ENCODE measurements around the gene ITSN2. TPM values are rescaled to one million over a fixed set of nuclear protein-coding genes. Genes with fewer than 3 reads are reported as not detected.
"Not testable (repeated sequence)": the region's sequence is repeated elsewhere in the genome, so short reads cannot be mapped to it uniquely, and the experiment has no call there.

Gene ITSN2
- total RNA-seq, 1 donor from 2014 or later, result 41.2 TPM

DNA sequence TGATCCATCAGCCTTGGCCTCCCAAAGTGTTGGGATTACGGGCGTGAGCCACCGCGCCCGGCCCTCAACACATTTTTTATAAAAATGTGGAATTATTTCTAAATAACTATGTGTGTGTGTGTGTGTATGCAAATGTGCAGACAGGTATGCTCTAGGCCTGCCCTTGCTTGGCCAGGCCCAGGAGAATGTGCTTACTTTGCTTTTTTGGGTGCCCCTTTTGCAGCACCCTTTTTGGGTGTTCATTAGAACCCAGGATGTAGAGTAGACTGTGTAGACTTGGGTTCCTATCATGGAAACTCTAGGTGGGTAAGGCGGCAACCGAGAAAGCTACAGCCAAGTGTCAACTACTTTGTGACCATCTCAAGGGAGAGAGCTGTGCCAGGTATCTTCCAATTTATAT, 11.7 kb upstream of the ITSN2 start:
- ATAC-seq (ENCODE audit: poor library complexity) (no peak), DNase-seq (no peak)
- intact Hi-C loops (cut with DNase I), result no loop called here

- DNase-seq, result no peak
- intact Hi-C loops (cut with DNase I), result no loop called here
- peak; percentile 26 for ATAC-seq (ENCODE audit: poor library complexity)
Measured at GRCh38 chr2:24365826-24366225, 5.5 kb upstream of the ITSN2 start.

DNA sequence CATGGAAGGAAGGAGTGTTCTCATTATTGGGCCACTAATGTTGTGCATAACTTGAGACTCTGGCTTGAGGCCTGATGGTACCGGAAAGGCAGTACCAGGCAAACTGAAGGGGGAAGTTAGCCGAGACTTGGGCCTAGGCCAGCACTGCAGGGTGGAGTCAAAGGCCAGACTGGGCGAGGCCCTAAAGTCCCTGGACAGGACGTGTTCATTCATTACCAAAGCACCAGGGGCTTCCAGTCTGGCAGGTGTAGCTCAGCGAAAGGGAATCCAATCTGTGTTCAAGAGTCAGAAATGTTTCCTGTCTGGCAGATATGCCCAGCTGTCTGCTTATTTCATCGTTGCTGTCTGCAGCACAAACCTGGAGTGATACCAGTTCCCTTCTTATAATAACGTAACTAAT, 4.7 kb upstream of the ITSN2 start:
- peak; percentile 92 for DNase-seq
- intact Hi-C loops (cut with DNase I), result no loop called here

GRCh38 chr2:24363301-24363700, 3.0 kb upstream of the ITSN2 start:
- ATAC-seq (ENCODE audit: poor library complexity) (no peak), DNase-seq (no peak)
- intact Hi-C loops (cut with DNase I), result loop anchor here (5.0 kb wide), 1 partner anchor 61 kb away; no protein-coding TSS in a partner anchor

More for the DNA sequence above, 4.7 kb upstream of the ITSN2 start:
- peak; percentile 74 for ATAC-seq (ENCODE audit: poor library complexity)

- DNase-seq (no peak), ATAC-seq (ENCODE audit: poor library complexity) (no peak)
- intact Hi-C loops (cut with DNase I), result loop anchor here (5.0 kb wide), 1 partner anchor 60 kb away; no protein-coding TSS in a partner anchor
Measured at GRCh38 chr2:24362253-24362652, 1.9 kb upstream of the ITSN2 start.

DNA sequence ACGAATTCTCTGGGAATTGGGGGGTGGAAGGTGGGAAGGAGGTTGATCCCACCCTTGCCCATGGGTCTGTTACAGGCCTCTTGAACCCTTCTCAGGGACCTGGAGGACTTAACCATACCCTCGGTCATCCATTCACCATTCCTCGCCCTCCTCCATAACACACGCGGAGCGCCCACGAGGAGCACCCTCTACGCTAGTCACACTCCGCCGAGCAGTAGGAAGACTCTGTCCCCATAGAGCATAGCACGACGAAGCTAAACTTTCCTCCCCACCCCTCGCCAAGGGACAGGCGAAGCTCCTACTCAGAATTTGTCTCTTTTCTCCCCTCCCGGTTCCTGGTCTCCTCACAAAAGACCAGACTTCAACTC, 611 bp upstream of the ITSN2 start:
- intact Hi-C loops (cut with DNase I), result loop anchor here (5.0 kb wide), 1 partner anchor 59 kb away; no protein-coding TSS in a partner anchor
- ATAC-seq (ENCODE audit: poor library complexity) (no peak), DNase-seq (no peak)

DNA sequence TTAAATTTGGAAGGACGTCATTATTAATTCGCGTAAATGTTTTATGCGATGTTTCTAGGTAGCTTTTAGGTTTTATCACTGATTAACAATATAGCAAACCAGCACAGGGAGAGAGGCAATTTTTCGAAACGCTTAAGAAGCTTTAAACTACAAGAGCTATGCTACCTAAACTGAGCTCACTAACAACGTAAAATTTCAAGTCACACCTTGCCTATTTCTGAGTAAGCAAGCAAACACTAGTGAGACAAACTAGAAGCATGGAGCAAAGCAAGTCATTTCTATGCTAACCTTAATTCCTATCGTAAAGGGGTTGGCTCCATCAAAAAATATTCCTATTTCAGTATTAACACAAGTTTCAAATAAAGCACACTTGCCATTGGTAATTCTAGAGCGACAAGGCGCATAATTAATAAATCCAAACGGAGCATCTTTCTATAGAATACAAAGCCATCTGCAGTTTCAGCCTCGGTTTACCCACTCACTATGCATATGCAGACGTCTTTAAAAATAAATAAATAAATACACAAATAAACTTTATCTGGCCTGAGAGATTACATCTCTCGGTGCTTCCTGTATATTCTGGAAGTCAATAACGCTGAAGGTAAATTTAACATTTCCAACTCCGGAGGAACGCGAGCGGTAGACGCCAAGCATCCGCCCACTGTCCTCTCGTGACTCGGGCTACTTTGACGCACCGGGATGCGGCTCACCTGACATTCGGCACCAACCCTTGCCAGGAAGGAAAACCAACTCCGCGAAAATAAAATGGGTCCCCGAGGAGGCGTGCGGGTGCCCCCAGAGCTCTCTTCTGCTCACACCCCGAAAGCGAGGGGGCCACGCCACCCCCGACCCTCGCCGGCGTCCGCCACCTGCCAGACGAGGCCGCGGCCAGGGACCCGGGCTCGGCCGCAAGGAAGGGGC, 947 bp downstream of the ITSN2 start:
- DNase-seq (no peak), ATAC-seq (ENCODE audit: poor library complexity) (peak; percentile 29)
- intact Hi-C loops (cut with DNase I), result loop anchor here (5.0 kb wide), 1 partner anchor 57 kb away; no protein-coding TSS in a partner anchor

DNA sequence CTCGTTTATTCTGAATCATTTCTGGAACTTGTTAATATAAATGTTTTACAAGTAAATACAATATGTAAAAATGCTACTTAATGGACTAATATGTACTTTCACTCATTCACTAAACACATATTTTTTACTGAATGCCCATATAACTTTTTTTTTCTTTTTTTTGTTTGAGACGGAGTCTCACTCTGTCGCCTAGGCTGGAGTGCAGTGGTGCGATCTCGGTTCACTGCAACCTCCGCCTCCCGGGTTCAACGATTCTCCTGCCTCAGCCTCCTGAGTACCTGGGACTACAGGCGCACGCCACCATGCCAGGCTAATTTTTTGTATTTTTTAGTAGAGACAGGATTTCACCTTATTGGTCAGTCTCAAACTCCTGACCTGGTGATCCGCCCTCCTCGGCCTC, 2.6 kb downstream of the ITSN2 start:
- ATAC-seq (ENCODE audit: poor library complexity); DNase-seq; intact Hi-C loops (cut with DNase I): not testable (repeated sequence)

DNA sequence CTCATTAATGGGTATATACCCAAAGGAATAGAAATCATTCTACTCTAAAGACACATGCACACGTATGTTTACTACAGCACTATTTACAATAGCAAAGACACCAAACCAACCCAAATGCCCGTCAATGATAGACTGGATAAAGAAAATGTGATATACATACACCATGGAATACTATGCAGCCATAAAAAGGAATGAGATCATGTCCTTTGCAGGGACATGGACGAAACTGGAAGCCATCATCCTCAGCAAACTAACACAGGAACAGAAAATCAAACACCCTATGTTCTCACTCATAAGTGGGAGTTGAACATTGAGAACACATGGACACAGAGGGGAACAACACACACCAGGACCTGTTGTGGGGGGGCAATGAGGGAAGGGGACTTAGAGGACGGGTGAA, 3.2 kb downstream of the ITSN2 start:
- ATAC-seq (ENCODE audit: poor library complexity); DNase-seq; intact Hi-C loops (cut with DNase I): not testable (repeated sequence)

DNA sequence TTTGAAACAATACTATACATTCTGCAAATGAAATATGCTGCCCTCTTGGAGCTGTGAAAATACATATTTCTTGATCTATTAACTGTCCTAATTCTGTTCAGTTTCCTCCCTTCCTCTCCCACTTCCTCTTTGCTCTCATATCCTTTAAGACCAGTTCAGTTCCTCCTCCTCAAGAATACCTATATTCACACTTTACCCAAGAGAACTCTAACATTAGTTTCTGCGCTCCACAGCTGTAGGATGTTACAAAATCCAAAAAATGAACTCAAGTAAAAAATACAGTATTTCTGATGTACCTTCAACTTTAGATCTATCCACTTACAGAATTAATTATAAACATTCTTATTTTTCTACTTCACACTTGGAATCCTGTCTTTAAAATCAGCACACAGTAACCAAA, 5.4 kb downstream of the ITSN2 start:
- ATAC-seq (ENCODE audit: poor library complexity) (no peak), DNase-seq (no peak)

DNA sequence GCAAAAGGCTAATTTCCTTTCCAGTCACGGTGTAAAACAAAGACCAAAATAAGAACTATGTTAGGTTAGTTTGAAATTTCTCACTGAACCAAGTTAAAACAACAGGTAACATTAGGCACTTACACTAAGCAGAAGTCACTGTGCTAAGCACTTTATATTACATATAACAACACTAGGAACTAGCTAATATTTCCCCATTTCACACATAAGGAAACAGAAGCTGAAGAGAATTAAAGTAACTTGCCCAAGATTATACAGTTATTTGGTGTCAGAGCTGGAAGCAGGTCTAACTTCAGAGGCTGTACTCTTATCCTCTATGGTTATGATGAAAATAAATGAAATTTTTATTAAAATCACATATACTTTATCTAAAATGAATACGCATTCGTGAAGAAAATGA, 5.9 kb downstream of the ITSN2 start:
- ATAC-seq (ENCODE audit: poor library complexity) (no peak), DNase-seq (no peak)
- intact Hi-C loops (cut with DNase I), result no loop called here

More for the DNA sequence above, 5.4 kb downstream of the ITSN2 start:
- intact Hi-C loops (cut with DNase I), result no loop called here

DNA sequence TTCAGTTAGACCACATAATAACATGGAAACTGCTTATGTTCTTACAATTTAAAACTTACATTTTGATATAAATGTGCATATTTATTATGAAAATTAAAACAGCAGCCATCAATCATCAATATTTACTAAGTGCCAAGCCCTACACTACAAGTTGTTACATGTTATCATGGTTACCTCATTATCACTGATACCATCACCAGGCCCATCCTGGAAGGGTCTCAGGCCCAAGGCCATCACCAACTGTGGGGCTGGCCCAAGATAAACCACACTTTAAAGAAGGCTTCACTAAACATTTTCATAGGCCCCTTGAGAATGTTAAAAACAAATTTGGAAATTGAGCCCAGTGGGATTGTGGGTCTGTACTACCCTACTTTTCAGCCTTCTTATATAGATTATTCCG, 6.4 kb downstream of the ITSN2 start:
- DNase-seq (no peak), ATAC-seq (ENCODE audit: poor library complexity) (no peak)
- intact Hi-C loops (cut with DNase I), result no loop called here

DNA sequence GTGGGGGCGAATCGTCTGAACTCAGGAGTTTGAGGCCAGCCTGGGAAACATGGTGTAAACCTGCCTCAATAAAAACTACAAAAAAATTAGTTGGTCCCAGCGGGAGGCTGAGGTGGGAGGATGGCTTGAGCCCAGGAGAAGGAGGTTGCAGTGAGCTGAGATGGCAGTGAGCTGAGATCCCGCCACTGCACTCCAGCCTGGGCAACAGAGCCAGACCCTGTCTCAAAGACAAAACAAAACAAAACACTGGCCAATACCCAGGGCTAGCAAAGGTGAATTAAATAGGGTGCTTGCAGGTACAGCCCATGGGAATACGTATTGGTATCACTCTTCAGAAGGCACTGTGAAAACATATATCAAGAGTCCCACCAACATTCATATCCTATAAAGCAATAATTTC, 7.0 kb downstream of the ITSN2 start:
- no peak for DNase-seq
- no peak for ATAC-seq (ENCODE audit: poor library complexity)
- intact Hi-C loops (cut with DNase I), result no loop called here

- intact Hi-C loops (cut with DNase I), result no loop called here
- ATAC-seq (ENCODE audit: poor library complexity), result no peak
Measured at GRCh38 chr2:24352664-24353063, 7.7 kb downstream of the ITSN2 start.

DNA sequence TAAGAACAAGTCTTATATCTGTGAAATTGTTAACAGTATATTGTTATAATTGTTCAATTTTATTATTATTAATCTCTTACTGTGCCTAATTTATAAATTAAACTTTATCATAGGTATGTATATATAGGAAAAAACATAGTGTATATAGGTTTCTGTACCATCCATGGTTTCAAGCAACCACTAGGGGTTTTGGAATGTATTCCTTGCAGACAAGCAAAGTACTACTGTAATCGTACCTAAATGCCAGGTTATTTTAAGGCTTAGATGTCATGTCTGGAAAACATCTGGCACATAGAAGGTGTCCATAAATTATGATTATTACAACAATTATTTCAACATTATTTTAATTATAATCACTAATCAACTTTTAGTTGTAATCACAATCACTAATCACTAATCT, 8.4 kb downstream of the ITSN2 start:
- intact Hi-C loops (cut with DNase I), result no loop called here
- DNase-seq, result no peak
- peak; percentile 49 for ATAC-seq (ENCODE audit: poor library complexity)

More at GRCh38 chr2:24352664-24353063, 7.7 kb downstream of the ITSN2 start:
- DNase-seq, result no peak

GRCh38 chr2:24351627-24351938, 8.8 kb downstream of the ITSN2 start:
- DNase-seq (no peak), ATAC-seq (ENCODE audit: poor library complexity) (peak; percentile 64)
- intact Hi-C loops (cut with DNase I), result no loop called here

DNA sequence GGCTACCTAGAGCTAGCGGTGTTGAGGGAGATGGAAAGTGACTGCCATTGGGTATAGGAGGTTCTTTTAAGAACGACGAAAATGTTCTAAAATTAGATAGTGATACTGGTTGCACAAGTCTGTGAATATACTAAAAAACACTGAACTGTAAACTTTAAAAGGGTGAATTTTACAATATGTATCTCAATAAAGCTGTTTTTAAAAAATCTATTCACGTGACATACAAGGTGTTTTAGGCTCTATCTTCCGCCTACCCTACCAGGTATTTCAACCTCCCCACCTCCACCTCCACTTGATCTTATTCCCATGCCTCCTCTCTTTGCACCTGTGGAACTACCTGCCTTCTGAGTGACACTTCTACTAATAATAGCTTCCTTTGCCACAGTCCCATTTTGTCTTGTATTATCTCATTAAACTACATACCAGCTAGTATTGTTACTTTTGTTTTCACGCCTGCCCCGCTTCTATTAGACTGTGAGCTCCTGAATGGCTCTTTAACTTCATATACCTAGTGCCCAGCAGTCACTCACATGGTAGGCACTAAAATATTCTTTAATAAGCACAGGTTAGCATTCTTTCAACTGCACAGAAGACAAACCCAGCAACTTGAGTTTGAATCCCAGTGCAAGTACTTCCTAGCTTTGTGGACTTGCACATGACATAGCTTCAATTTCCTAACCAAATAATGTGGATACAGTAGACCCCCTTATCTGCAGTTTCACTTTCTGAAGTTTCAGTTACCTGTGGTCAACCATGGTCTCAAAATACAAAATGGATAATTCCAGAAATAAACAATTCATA, 9.3 kb downstream of the ITSN2 start:
- no peak for ATAC-seq (ENCODE audit: poor library complexity)
- no peak for DNase-seq
- intact Hi-C loops (cut with DNase I), result no loop called here

DNA sequence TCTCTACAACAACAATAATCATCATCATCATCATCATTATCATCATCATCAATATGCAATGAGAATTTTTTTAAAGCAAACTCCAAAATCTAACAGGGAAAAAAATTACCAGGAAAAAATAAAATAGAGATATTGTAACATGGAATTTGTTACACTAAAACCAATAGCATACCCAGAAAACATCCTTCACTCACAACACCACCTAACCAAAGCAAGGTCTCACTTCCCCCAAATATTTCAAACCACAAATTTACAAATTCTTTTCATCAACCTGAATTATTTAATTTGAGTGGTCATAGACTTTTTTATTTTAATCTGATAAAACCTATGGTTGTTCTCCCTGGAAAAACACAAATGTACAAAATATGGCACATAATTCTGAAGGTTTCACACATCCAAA, 11.2 kb downstream of the ITSN2 start:
- DNase-seq (no peak), ATAC-seq (ENCODE audit: poor library complexity) (no peak)
- intact Hi-C loops (cut with DNase I), result no loop called here

GRCh38 chr2:24345937-24346336, 14.4 kb downstream of the ITSN2 start:
- ATAC-seq (ENCODE audit: poor library complexity), result no peak
- intact Hi-C loops (cut with DNase I), result no loop called here
- DNase-seq, result no peak
